H9 (cell line): ENCODE measurements around the gene LIN7C. TPM values are rescaled to one million over a fixed set of nuclear protein-coding genes. Genes with fewer than 3 reads are reported as not detected.

ENCODE experiments used
- DNase-seq: peaks from one replicate; pipeline ENCODE4 v3.0.0-alpha.2; 2017
- H2AFZ ChIP-seq: one replicate; pipeline ENCODE4 v1.6.1; 2013; ENCODE audit warnings: mild to moderate bottlenecking, low read length, control low read depth, moderate library complexity
- H2AK5ac ChIP-seq: 2 replicates; pipeline ENCODE4 v1.6.1; 2013; ENCODE audit warnings: low read length, control low read depth, mixed read lengths; ENCODE audit not compliant: insufficient read length
- H2BK120ac ChIP-seq: one replicate; pipeline ENCODE4 v1.6.1; 2013; ENCODE audit warnings: low read depth, mild to moderate bottlenecking, low read length, control low read depth, inconsistent platforms; ENCODE audit not compliant: poor library complexity, severe bottlenecking
- H2BK12ac ChIP-seq: 2 replicates; pipeline ENCODE4 v1.6.1; 2013; ENCODE audit warnings: low read length, control low read depth, mixed read lengths, low read depth; ENCODE audit not compliant: insufficient read length
- H2BK15ac ChIP-seq: 2 replicates; pipeline ENCODE4 v1.6.1; 2013; ENCODE audit warnings: low read depth, low read length, control low read depth
- H2BK20ac ChIP-seq: one replicate; pipeline ENCODE4 v1.6.1; 2013; ENCODE audit warnings: low read depth, mild to moderate bottlenecking, low read length, control low read depth, inconsistent platforms; ENCODE audit not compliant: poor library complexity, severe bottlenecking
- H2BK5ac ChIP-seq: 2 replicates; pipeline ENCODE4 v1.6.1; 2013; ENCODE audit warnings: low read length, control low read depth, mixed read lengths; ENCODE audit not compliant: insufficient read length
- H3K14ac ChIP-seq: 2 replicates; pipeline ENCODE4 v1.6.1; 2013; ENCODE audit warnings: low read length, control low read depth; ENCODE audit not compliant: insufficient read depth
- H3K18ac ChIP-seq: 2 replicates; pipeline ENCODE4 v1.6.1; 2013; ENCODE audit warnings: low read depth, mild to moderate bottlenecking, mixed read lengths, low read length, control low read depth; ENCODE audit not compliant: insufficient read length
- H3K23ac ChIP-seq: 2 replicates; pipeline ENCODE4 v1.6.1; 2013; ENCODE audit warnings: low read length, control low read depth, mixed read lengths, low read depth; ENCODE audit not compliant: insufficient read length
- H3K23me2 ChIP-seq: 2 replicates; pipeline ENCODE4 v1.6.1; 2013; ENCODE audit warnings: low read depth, mild to moderate bottlenecking, mixed read lengths, low read length, control low read depth; ENCODE audit not compliant: insufficient read length, poor library complexity, severe bottlenecking
- H3K27ac ChIP-seq: 2 replicates; pipeline ENCODE4 v1.5.1; 2013; ENCODE audit warnings: low read length, control low read depth, mixed read lengths, low read depth; ENCODE audit not compliant: insufficient read length
- H3K27me3 ChIP-seq: 2 replicates; pipeline ENCODE4 v1.6.1; 2013; ENCODE audit warnings: low read length, control low read depth, inconsistent platforms; ENCODE audit not compliant: insufficient read depth
- H3K4ac ChIP-seq: 2 replicates; pipeline ENCODE4 v1.6.1; 2013; ENCODE audit warnings: low read depth, mild to moderate bottlenecking, control low read depth, inconsistent platforms, low read length, moderate library complexity
- H3K4me1 ChIP-seq: 2 replicates; pipeline ENCODE4 v1.6.1; 2013; ENCODE audit warnings: low read length, control low read depth, inconsistent platforms; ENCODE audit not compliant: insufficient read depth
- H3K4me2 ChIP-seq: 2 replicates; pipeline ENCODE4 v1.6.1; 2013; ENCODE audit warnings: low read length, control low read depth, mixed read lengths; ENCODE audit not compliant: insufficient read length, insufficient read depth
- H3K56ac ChIP-seq: 2 replicates; pipeline ENCODE4 v1.6.1; 2013; ENCODE audit warnings: low read depth, mild to moderate bottlenecking, mixed read lengths, low read length, control low read depth; ENCODE audit not compliant: insufficient read length
- H3K79me1 ChIP-seq: 2 replicates; pipeline ENCODE4 v1.6.1; 2013; ENCODE audit warnings: low read depth, mild to moderate bottlenecking, moderate library complexity, low read length, control low read depth, inconsistent platforms; ENCODE audit not compliant: insufficient read depth, poor library complexity, severe bottlenecking
- H3K79me2 ChIP-seq: 2 replicates; pipeline ENCODE4 v1.6.1; 2013; ENCODE audit warnings: low read length, control low read depth, inconsistent platforms; ENCODE audit not compliant: insufficient read depth
- H3K9ac ChIP-seq: 2 replicates; pipeline ENCODE4 v1.6.1; 2013; ENCODE audit warnings: low read length, control low read depth, mixed read lengths; ENCODE audit not compliant: insufficient read length; ENCODE audit errors: extremely low read depth
- H3K9me3 ChIP-seq: one replicate; pipeline ENCODE4 v1.6.1; 2013; ENCODE audit warnings: low read depth, low read length, inconsistent platforms; ENCODE audit not compliant: control insufficient read depth
- H3T11ph ChIP-seq: one replicate; pipeline ENCODE4 v1.6.1; 2013; ENCODE audit warnings: mild to moderate bottlenecking, low read length, control low read depth, inconsistent platforms
- H4K20me1 ChIP-seq: one replicate; pipeline ENCODE4 v1.6.1; 2013; ENCODE audit not compliant: control insufficient read depth, insufficient read length, insufficient read depth
- H4K5ac ChIP-seq: 2 replicates; pipeline ENCODE4 v1.6.1; 2013; ENCODE audit warnings: low read depth, mild to moderate bottlenecking, mixed read lengths, low read length, control low read depth; ENCODE audit not compliant: insufficient read length
- H4K8ac ChIP-seq: replicated peaks from 2 replicates; pipeline ENCODE4 v1.6.1; 2013; ENCODE audit warnings: low read length, control low read depth, mixed read lengths, low read depth; ENCODE audit not compliant: insufficient read length
- H4K91ac ChIP-seq: 2 replicates; pipeline ENCODE4 v1.6.1; 2013; ENCODE audit warnings: low read depth, mild to moderate bottlenecking, moderate library complexity, mixed read lengths, low read length, control low read depth; ENCODE audit not compliant: insufficient read length
- H3K27ac Mint-ChIP-seq, 3 experiments: 2 replicates in 2 of 3; 3 replicates in 1 of 3; pipeline ENCODE4 v1.8.0; 2020 to 2021; ENCODE audit warnings: mixed read lengths in 3 of 3, mild to moderate bottlenecking in 1 of 3, moderate library complexity in 1 of 3
- H3K27me3 Mint-ChIP-seq: 2 replicates; pipeline ENCODE4 v1.8.0; 2021; ENCODE audit warnings: low read depth, mild to moderate bottlenecking, moderate library complexity, mixed read lengths
- H3K36me3 Mint-ChIP-seq, 3 experiments: 2 replicates in 2 of 3; 3 replicates in 1 of 3; pipeline ENCODE4 v1.8.0; 2020 to 2021; ENCODE audit warnings: low read depth in 3 of 3, mixed read lengths in 3 of 3; ENCODE audit not compliant: insufficient read depth in 1 of 3
- H3K4me1 Mint-ChIP-seq, 2 experiments: 2 replicates each; pipeline ENCODE4 v1.8.0; 2020; ENCODE audit warnings: mixed read lengths in 2 of 2
- H3K4me3 Mint-ChIP-seq, 2 experiments: 2 replicates in 1 of 2; 3 replicates in 1 of 2; pipeline ENCODE4 v1.8.0; 2020 to 2021; ENCODE audit warnings: mild to moderate bottlenecking in 2 of 2, mixed read lengths in 2 of 2, moderate library complexity in 1 of 2
- H3K9me3 Mint-ChIP-seq, 2 experiments: 2 replicates in 1 of 2; 3 replicates in 1 of 2; pipeline ENCODE4 v1.8.0; 2020; ENCODE audit warnings: mild to moderate bottlenecking in 2 of 2, mixed read lengths in 2 of 2, moderate library complexity in 1 of 2
- total RNA-seq: library from RNA; stranded (reverse); gene quantifications from 2 replicates; pipeline ENCODE4 v1.2.1, GENCODE V29; 2021
- TF ChIP-seq, protein P1 (sequence below): fragments of 200-600 bp; sonication (generic); conservative IDR thresholded peaks from 3 replicates; pipeline ENCODE4 v1.8.0; 2021; ENCODE audit warnings: antibody characterized with exemption, mild to moderate bottlenecking

Gene LIN7C
- total RNA-seq, 1 experiment from 2014 or later = 40.0 TPM

DNA sequence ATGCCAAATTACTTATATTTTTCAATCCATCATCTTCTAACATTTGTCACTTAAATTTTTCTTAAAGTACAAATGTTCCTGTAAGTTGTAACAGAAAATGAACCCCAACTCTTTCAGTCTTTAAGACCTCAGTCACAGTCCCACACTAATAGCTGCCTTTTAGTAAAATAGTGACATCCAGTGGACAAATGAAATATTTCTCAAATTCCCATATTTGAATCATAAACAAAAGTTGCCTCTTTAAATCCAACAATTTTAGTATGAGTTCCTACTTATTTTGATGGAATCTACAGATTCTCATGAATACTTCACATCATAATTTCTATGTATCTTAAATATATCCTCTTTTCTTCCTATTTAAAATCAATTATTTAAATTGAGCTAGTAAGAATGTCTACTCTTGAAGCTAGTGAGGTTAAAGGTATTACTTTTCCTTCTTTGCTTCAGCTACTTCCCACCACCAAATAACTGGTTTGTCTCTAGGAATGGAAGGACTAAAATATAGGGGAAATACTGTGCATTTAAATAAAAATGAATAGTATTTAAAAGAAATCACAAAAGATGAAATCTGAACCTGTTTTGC is 9.2 kb downstream of the LIN7C start:
- Mint-ChIP-seq H3K4me3 (no peak overlapping the region), H3K4me1 (peaks cover 0 to 2% of the 10 kb centered on the region in 2 experiments; a peak in 1 of 4 replicates), H3K27ac (no peak overlapping the region), H3K27me3 (no peaks in the 10 kb centered on the region), H3K9me3 (peaks cover 0 to 4% of the 10 kb centered on the region in 2 experiments; a peak in 1 of 5 replicates), H3K36me3 (peaks cover 4 to 56% (median 54%) of the 10 kb centered on the region in 3 experiments; a peak in 6 of 7 replicates)
- no peak overlapping the region for H3K27ac ChIP-seq
- no peaks in the 10 kb centered on the region for H4K20me1 ChIP-seq
- no peak overlapping the region for H3K14ac ChIP-seq
- H3K79me2 ChIP-seq = no peaks in the 10 kb centered on the region
- no peak overlapping the region for H2AK5ac ChIP-seq
- H2AFZ ChIP-seq = no peak overlapping the region
- no peak for DNase-seq
- no peak overlapping the region for H4K91ac ChIP-seq
- H3K56ac ChIP-seq = no peak overlapping the region
- H4K8ac ChIP-seq = no peak overlapping the region
- no peak overlapping the region for H2BK5ac ChIP-seq
- H3K9me3 ChIP-seq = no peaks in the 10 kb centered on the region
- H3K4ac ChIP-seq = no peak overlapping the region
- H3K27me3 ChIP-seq = no peaks in the 10 kb centered on the region
- H3T11ph ChIP-seq = no peak overlapping the region
- H3K4me2 ChIP-seq = no peak overlapping the region
- H3K9ac ChIP-seq = no peak overlapping the region
- TF ChIP-seq, protein P1, sequence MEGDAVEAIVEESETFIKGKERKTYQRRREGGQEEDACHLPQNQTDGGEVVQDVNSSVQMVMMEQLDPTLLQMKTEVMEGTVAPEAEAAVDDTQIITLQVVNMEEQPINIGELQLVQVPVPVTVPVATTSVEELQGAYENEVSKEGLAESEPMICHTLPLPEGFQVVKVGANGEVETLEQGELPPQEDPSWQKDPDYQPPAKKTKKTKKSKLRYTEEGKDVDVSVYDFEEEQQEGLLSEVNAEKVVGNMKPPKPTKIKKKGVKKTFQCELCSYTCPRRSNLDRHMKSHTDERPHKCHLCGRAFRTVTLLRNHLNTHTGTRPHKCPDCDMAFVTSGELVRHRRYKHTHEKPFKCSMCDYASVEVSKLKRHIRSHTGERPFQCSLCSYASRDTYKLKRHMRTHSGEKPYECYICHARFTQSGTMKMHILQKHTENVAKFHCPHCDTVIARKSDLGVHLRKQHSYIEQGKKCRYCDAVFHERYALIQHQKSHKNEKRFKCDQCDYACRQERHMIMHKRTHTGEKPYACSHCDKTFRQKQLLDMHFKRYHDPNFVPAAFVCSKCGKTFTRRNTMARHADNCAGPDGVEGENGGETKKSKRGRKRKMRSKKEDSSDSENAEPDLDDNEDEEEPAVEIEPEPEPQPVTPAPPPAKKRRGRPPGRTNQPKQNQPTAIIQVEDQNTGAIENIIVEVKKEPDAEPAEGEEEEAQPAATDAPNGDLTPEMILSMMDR = peak; percentile 49; the same call in 2 of the 3 replicates
- H3K23me2 ChIP-seq = no peaks in the 10 kb centered on the region
- H2BK120ac ChIP-seq = no peak overlapping the region
- H4K5ac ChIP-seq = no peak overlapping the region
- H2BK15ac ChIP-seq = no peak overlapping the region
- no peaks in the 10 kb centered on the region for H3K4me1 ChIP-seq
- no peak overlapping the region for H3K23ac ChIP-seq
- no peak overlapping the region for H2BK12ac ChIP-seq
- H3K79me1 ChIP-seq = no peaks in the 10 kb centered on the region
- no peak overlapping the region for H2BK20ac ChIP-seq
- H3K18ac ChIP-seq = no peak overlapping the region
